ENCODE measurements around the gene CACNA1I.

- TF ChIP-seq EZH2 (IDR thresholded peaks at IDR 0.05; ENCODE audit: insufficient read depth, low read length) (no peak), CTCF (IDR thresholded peaks at IDR 0.05; ENCODE audit: insufficient read depth, low read depth, low read length) (no peak)
These were observed 141.5 kb downstream of the CACNA1I start for GRCh38 chr22:39712081-39712480.

Measured in astrocyte (in vitro differentiated cells and primary cell).